Adrenal gland (tissue), 5 donors: ENCODE data around the gene PRELID1.
"Not testable (repeated sequence)": the region's sequence is repeated elsewhere in the genome, so short reads cannot be mapped to it uniquely, and the experiment has no call there.

Source experiments
- CTCF ChIP-seq, 6 experiments: fragments of 450-650 bp in 4 of 6; fragments of 200-600 bp in 2 of 6; sonication (generic) in 1 of 6; IDR thresholded peaks; 1 replicate in 5 of 6; 2 replicates in 1 of 6; pipeline versions ENCODE4 v1.5.1 to v1.8.0; 2016 to 2021; ENCODE audit warnings: antibody characterized with exemption in 6 of 6, mild to moderate bottlenecking in 2 of 6, moderate library complexity in 1 of 6
- POLR2A ChIP-seq, 2 donors: fragments of 450-650 bp; IDR thresholded peaks; one replicate each; pipeline ENCODE4 v1.6.1; 2017; ENCODE audit warnings: antibody characterized with exemption in 2 of 2, mild to moderate bottlenecking in 2 of 2, moderate library complexity in 1 of 2
- donor health status: DM: no; HTN: no; CAD: no.

GRCh38 chr5:177306103-177306640 is 2.6 kb downstream of the PRELID1 start:
- not testable (repeated sequence) for TF ChIP-seq CTCF, POLR2A (IDR thresholded peaks at IDR 0.05)
